NOMO-1 (cell line): ENCODE data around the gene PDSS2.
"Not testable (repeated sequence)": the region's sequence is repeated elsewhere in the genome, so short reads cannot be mapped to it uniquely, and the experiment has no call there.

ENCODE experiments used
- DNase-seq, 2 experiments: peaks; one replicate each; lab custom pipeline; 2025; ENCODE audit not compliant: unreplicated experiment in 2 of 2; lab: John Stamatoyannopoulos, UW

Gene PDSS2

DNA sequence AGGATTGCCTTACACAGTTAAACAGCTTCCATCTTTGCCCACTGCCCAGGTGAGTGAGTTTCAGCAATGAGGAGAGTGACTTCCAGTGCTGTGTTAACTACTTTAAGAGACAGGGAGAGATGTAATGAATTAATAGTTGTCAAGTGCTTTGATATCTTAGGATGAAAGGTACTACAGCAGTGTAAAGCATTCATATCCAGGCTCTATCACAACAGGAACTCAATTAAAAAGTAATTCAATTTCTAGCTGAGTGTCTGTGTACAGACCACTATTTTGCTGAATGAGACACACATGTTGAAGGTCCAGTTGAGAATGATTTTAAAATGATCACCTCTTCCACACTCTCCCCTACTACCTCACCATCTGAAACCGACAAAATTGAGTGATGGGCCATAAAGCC, 273.3 kb downstream of the PDSS2 start:
- DNase-seq = no peak

DNA sequence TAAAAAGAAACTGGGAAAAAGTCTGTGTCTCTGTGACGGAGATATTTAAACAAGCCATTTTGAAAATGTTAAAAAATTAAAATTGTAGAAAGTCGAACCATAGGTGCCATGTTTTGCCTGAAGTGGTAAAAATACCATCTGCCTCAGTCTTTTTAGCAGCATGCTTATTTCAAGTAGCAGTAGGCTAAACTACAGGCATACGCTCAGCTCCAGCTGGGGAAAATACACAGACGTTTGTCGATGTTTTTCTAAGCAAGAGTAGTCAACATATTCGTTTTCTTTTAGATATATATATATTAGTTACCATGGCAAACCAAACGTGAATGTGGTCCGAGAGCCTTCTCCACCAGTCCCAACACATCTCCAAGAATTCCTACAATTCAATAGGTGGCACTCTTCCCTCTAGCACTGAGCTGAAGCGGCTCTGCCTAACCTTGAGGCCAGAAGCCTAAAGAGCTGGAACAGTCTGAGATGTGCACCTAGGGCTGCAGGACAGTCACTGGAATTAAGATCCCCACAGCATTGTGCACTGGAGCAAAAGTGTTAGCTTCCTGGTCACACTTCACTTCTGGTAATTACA, 273.9 kb downstream of the PDSS2 start:
- no peak for DNase-seq

DNA sequence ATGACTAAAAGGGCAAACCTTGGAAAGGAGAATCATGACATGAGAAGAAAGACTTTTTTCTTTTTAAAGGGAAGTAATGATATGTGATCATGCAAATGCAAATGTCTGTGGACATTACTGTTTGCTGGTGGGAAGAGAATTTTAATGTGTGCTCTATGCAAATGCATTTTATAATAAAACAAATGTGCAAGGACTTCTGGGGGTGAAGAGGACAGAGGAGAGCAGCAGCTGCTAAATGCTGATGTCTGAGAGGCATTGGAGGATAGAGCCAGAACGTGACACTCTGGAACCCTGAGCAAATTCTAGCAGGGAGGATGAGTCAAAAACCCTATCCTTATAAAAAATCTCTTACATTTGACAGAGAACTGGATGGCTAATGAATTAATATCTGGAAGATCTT, 274.9 kb downstream of the PDSS2 start:
- no peak for DNase-seq

DNA sequence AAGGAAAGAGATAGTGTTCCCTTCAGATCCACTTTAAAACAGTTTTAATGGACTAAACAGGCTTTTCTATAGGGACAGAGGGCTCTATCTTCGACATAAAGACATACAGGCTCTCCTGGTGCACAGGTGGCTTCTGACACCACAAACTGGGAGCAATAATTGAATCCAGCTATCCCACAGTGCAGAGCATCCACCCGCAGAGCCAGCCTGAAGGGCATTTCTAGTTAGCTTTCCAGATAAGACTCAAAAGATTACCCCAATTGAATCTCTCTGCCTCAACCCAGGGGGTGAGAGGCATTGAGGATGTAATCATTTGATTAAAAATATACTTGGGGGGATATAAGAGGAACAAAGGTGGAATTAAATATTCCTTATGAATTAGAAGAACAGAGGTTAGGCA, 279.3 kb downstream of the PDSS2 start:
- no peak for DNase-seq

DNA sequence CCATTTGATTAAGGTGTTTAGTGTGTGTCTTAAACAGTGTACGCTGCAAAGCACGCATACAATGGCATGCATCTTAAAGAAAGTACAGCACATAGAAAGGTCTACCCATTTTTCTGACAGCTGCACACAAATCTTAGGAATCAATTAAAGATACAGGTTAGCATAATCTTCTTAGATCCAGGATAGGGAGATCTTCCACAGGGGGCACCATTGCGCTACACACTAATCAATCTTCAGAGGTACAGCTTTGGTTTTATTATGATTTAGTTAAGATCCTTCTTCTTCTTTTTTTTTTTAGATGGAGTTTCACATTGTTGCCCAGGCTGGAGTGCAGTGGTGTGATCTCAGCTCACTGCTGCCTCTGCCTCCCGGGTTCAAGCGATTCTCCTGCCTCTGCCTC, 280.4 kb downstream of the PDSS2 start:
- peak in 1 of 2 experiments; percentile 20 for DNase-seq

DNA sequence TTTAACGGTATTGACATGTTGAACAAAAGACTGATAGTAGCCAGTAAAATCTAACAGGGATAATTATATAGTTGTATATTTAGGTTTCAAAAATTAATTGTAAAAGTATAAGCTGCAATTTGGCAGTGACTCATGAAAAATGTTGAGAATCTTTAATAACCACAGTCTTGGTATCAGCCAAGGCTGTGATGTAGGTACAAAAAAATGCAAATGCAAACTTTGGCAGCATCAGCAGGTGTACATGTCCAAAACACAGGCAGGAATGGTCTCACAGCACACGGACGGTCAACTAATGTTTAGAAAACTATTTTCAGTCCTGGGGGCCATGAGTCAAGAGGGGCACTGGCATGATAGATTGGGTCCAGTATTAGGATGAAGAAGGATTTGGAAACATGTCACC, 285.6 kb downstream of the PDSS2 start:
- DNase-seq = no peak

DNA sequence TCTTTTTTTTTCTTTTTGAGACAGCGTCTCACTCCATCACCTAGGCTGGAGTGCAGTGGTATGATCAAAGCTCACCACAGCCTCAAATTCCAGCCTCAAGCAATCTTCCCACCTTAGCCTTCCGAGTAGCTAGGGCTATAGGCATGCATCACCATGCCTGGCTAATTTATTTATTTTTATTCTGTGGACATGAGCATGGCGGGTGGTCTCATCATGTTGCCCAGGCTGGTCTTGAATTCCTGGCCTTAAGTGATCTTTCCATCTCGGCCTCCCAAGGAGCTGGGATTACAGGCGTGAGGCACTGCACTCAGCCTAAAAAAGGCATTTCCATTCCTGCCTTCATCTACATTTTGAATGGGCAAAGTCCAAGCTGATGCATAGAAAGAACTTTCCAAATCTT, 287.9 kb downstream of the PDSS2 start:
- no peak for DNase-seq

DNA sequence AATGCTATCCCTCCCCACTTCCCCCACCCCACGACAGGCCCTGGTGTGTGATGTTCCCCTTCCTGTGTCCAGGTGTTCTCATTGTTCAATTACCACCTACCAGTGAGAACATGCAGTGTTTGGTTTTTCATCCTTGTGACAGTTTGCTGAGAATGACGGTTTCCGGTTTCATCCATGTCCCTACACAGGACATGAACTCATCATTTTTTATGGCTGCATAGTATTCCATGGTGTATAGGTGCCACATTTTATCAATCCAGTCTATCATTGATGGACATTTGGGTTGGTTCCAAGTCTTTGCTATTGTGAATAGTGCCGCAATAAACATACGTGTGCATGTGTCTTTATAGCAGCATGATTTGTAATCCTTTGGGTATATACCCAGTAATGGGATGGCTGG, 295.1 kb downstream of the PDSS2 start:
- not testable (repeated sequence) for DNase-seq

DNA sequence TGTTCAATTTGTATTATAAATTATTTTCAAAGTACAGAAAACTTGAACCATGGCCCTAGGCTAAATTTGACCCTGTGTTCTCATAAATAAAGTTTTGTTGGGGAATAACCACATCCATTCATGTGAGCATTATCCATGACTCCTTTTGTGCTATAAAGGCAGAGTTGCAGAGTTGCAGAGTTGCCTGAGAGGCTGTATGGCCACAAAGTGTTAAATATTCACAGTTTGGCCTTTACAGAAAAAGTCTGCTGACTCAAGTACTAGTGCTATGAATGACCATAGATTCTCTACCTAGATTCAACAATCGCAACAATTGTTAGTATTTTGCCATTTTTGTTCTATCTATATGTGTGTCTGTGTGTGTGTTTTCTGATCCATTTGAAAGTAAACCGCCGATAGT, 297.8 kb downstream of the PDSS2 start:
- no peak for DNase-seq

DNA sequence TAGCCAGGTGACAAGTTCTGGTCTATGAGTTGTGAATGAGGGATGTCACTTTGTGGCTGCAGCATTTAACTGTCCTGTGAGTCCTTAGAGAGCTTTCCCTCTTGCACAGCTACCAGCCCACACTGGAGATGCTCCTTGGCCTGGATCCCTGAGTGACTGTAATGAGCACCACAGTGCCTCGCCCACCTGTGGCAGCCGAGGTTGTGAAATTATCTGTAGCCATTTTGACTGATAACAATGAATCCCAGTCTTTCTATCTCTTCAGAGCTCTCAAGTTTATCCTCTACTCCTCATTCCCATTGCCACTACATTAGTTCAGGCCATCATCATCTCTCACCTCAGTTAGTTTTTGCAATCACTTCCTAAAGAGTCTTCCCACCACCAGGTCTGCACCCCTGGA, 302.7 kb downstream of the PDSS2 start:
- DNase-seq = no peak

DNA sequence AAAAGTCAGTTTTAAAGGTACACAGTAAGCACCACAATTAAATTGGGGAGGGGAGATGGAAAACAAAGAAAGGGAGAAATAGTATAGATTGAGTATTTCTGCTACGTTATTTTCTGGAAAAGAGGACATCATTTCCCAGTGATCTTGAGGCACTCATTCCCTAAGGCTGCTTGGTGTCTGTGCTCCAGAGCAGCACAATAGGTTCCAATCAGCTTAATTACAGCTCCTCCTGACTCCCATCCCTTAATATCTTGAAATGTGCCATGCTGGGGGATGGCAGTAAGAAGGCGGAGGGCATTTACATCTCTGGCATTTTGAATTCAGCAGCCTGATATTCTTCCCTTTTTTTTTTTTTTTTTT, 304.6 kb downstream of the PDSS2 start:
- no peak for DNase-seq

DNA sequence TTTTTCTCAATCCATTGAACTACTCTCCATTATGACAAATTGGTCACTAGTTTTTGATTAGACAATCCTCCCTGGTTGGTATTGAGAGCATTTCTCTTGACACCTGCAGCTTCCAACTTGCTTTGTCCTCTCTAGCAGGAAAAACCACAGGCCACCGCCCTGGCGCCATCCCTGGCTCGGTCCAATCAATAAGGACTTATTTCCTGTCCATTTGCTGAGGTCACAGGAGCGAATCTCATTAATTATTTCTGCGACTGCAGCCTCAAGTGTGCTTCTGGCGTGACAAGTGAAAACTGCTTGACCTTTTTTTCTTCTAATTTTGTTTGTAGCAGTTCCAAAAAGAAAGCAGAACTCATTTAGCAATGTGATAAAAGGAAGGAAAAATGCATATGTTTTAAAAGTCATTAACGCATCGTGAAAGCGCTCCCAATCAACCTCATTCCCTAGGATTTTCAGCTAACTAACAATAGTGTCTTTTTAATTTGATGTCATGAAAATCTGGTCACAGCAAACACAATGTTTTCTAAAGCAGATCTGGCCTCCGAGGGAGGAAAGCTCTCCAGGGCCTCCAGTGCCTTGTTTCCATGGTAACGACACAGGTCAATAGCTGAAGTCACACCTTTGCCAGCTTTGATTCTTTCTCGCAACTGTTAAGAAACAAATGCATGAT, 305.1 kb downstream of the PDSS2 start:
- no peak for DNase-seq

DNA sequence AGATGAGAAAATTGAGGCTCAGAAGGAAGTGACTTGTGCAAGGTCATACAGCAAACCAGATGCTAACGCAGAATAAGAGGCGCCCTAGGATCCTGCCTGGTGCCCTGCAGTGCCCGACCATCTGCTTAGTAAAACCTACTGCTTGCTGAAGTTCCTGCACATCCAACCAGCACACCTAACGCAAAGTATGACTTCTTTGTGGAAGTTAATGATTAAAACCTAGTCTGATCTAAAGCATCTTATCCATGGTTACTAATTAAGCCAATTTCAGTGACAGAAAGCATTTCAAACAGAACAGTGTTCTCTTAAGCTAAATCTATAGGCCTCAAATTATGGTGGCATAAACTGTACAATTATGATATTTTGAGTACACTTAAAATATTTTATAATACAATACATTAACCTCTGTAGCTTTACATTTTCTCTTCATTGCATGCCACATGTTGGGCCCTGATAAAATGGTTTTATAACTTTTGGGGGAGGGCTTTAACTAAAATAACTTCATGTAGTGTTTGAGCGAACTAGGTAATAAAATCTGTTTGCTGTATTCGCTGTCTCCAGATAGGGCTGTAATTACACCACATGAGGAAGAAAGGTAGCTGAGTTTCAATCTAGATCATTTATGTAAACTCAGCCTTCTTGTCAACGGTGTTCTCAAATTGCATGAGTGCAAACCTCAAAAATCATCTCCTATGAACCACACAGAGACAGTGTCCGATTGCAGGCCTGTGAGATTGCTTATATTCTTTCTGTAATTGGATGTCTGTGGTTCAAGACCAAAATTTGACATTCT, 306.5 kb downstream of the PDSS2 start:
- no peak for DNase-seq

DNA sequence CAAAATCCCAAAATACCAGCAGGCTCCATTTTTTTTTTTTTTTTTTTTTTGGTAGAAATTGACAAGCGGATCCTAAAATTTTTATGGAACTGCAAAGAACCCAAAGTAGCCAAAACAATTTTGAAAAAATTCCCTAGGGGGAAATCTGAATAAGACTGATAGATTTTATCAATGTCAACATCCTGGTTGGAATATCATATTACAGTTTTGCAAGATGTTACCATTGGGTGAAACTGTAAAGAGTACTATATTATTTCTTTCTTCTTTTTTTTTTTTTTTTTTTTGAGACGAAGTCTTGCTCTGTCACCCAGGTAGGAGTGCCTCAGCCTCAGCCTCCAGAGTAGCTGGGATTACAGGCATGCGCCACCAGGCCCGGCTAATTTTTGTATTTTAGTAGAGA, 314.7 kb downstream of the PDSS2 start:
- no peak for DNase-seq

DNA sequence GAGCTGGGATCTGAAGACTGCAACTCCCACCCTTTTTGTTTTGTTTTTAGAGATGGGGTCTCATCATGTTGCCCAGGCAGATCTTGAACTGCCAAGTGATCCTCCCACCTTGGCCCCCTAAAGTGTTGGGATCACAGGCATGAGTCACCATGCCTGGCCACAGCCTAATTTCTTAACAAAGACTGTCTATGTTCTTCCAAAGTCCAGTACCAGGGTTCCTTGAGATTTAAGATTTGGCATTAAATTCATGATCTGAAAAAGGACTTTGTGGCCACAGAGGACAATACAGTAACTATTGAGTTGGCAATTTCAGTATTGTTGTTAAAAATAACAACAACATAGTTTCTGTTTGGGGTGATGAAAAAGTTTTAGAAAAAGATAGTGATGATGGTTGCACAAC, 315.4 kb downstream of the PDSS2 start:
- DNase-seq = no peak

DNA sequence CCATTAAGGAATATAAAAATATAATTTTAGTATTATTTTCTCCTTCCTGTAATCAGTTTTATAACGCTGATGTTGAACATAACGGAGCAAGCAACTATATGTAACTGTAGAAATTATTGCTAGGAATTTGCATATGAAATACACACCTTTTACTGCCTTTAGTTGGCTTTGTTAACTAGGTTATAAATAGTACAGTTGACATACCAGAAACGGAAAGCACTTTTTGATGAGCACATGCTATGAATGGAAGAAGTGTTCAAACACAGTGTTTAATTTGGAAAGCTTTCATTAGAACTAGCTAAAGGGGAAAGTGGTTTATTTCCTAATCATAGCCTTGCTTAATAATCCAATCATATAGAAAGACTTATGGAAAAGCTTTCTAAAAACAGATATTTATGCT, 318.8 kb downstream of the PDSS2 start:
- no peak for DNase-seq

DNA sequence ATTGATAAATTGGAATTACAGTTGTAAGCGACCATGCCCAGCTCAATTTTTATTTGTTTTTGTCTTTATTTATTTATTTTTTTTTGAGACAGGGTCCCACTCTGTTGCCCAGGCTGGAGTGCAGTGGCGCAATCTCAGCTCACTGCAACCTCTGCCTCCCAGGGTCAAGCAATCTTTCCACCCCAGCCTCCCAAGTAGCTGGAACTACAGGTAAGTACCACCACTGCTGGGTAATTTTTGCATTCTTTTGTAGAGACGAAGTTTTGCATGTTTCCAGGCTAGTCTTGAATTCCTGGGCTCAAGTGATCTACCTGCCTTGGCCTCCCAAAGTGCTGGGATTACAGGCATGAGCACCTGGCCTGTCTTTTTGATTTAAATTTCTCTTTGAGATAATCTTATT, 323.0 kb downstream of the PDSS2 start:
- DNase-seq = not testable (repeated sequence)

DNA sequence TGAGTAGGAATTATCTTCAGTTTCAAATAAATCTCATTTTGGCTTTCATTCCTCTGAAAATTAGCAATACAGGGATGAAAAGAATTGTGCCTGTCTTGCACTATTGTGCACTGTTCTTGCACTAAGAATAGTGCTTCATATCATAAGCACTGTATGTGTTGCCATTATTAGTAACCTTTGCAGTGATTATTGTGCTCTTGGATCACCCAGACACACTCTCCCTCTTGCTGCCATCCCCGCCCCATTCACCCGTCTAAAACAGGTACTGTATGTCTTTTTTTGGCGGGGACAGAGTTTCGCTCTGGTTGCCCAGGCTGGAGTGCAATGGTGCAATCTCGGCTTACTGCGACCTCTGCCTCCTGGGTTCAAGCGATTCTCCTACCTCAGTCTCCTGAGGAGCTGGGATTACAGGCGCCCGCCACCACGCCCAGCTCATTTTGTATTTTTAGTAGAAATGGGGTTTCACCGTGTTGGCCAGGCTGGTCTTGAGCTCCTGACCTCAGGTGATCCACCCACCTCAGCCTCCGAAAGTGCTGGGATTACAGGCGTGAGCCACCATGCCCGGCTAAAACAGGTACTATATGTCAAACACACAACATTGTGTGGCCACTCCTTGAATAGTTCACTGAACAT, 324.2 kb downstream of the PDSS2 start:
- DNase-seq = not testable (repeated sequence)

DNA sequence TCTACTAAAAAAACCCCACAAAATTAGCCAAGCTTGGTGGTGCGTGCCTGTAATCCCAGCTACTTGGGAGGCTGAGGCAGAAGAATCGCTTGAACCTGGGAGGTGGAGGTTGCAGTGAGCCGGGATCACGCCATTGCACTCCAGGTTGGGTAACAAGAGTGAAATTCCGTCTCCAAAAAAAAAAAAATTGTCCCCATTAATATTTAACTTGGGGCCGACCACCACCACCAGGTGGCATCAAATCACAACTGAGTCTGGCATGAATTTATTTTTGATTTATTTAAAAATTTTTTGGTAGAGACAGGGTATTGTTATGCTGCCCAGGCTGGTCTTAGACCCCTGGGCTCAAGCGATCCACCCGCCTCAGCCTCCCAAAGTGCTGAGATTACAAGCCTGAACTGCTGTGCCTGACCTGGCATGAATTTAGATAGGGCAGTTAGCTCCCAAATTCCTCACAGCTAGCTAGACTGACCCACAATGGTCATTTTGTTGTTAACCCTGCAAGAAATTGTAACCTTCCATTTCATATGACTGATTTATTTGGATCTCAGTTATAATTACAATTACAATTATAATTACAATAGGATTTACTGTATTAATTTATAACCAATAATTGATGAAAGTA, 326.9 kb downstream of the PDSS2 start:
- DNase-seq = no peak

DNA sequence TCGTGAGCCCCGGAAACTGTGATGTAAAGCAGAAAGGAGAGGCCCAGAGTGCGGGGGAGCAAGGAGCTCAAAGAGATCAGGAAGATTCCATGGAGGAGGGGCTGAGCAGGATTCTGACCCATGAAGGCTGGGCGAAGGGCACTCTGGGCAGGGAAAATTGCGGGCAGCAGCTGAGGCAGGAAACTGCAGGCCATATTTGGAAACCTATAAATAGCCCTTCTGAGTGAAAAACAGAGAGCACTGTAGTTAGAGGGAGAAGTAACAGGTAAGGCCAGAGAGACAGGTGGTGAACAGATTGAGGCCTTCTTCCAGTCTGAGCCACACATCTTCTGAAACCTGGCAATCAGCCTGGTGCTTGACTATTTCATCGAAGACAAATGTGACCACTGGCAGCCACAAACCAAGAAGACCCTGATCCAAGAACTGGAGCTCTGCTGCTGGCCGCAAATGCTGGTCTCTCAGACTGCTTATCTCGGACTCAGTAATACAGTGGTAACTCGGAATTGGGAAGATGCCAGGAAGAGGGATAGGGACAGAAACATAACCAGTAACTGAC, 329.9 kb downstream of the PDSS2 start:
- no peak for DNase-seq

DNA sequence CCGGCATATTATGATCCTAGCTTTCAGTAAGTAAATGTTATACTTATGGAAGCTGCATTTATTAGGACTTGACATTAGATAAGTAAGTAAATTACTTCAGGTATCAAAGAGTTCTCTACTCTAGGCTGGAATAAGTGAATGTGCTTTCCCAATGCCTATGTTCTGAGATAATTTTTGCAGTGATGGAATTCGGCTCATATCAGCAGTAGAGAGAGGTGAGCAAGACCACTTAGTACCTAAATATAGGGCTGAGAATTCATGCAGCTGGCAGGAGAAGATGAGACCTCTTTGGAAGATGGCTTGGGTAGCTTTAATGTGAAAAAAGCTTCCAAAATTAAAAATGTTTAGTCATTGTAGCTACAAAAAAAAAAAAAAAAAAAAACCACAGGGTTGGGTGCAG, 330.8 kb downstream of the PDSS2 start:
- no peak for DNase-seq
